ENCODE data around the gene PRDM12. TPM values are rescaled to one million over a fixed set of nuclear protein-coding genes. Genes with fewer than 3 reads are reported as not detected.

PRDM12 gene
- total and polyA plus RNA-seq, 2 of the 8 experiments (the other 6 are each of a cell fraction or from before 2014, with no cell fraction given), result 0.14 to 0.22 TPM

- Histone ChIP-seq H3K27me3 (replicated peaks in 1 of 4; ENCODE audit: control insufficient read depth in 3 of 4, extremely low read depth in 1 of 4, insufficient read depth in 3 of 4, low read length in 3 of 4) (no peaks in the 10 kb centered on the region), H4K8ac (ENCODE audit: extremely low read depth, insufficient read depth, low read length) (no peak overlapping the region), H3K4ac (replicated peaks; ENCODE audit: insufficient read length, low read depth, low read length) (no peak overlapping the region), H2BK12ac (ENCODE audit: low read depth, low read length) (no peak overlapping the region), H2BK15ac (ENCODE audit: low read length) (no peak overlapping the region), H3K4me2 (ENCODE audit: insufficient read depth in 1 of 2, low read depth in 2 of 2, low read length in 2 of 2) (no peak overlapping the region), H3K9me3 (ENCODE audit: insufficient read depth in 2 of 2, low read depth in 1 of 2, low read length in 1 of 2) (no peaks in the 10 kb centered on the region), H3K4me1 (replicated peaks in 1 of 4; ENCODE audit: control insufficient read depth in 3 of 4, insufficient read depth in 4 of 4, low read length in 3 of 4) (no peaks in the 10 kb centered on the region; a peak in 1 of 7 replicates), H2AFZ (ENCODE audit: low read length) (no peak overlapping the region), H3K18ac (ENCODE audit: extremely low read depth, low read length) (no peak overlapping the region), H3K79me1 (ENCODE audit: low read depth, low read length) (peaks cover 7% of the 10 kb centered on the region), H3K23me2 (ENCODE audit: low read depth, low read length) (no peaks in the 10 kb centered on the region), H3K4me3 (ENCODE audit: extremely low read depth in 1 of 4, insufficient read depth in 2 of 4, low read depth in 3 of 4, low read length in 4 of 4) (no peak overlapping the region), H3K9ac (replicated peaks in 1 of 4; ENCODE audit: extremely low read depth in 1 of 4, low read depth in 3 of 4, low read length in 3 of 4) (no peak overlapping the region), H2BK120ac (replicated peaks; ENCODE audit: low read depth, low read length) (no peak overlapping the region), H4K91ac (replicated peaks; ENCODE audit: insufficient read length, low read length) (no peak overlapping the region), H3K79me2 (ENCODE audit: control insufficient read depth in 1 of 2, insufficient read depth in 2 of 2, low read length in 2 of 2) (peaks cover 0 to 68% of the 10 kb centered on the region in 2 experiments; a peak in 3 of 4 replicates), H3K56ac (replicated peaks; ENCODE audit: insufficient read length, low read depth, low read length) (no peak overlapping the region), H3K23ac (ENCODE audit: insufficient read length) (no peak overlapping the region), H4K5ac (ENCODE audit: insufficient read length, low read depth, low read length) (no peak overlapping the region), H2BK5ac (ENCODE audit: low read depth, low read length) (no peak overlapping the region), H2AK5ac (ENCODE audit: low read depth, low read length) (no peak overlapping the region), H3K36me3 (ENCODE audit: control insufficient read depth in 2 of 4, insufficient read depth in 4 of 4, low read length in 3 of 4) (no peaks in the 10 kb centered on the region; a peak in 1 of 8 replicates), H3K14ac (ENCODE audit: insufficient read length) (no peak overlapping the region), H4K20me1 (replicated peaks in 1 of 2; ENCODE audit: control insufficient read depth in 1 of 2, insufficient read depth in 2 of 2, low read length in 2 of 2) (peaks cover 0 to 8% of the 10 kb centered on the region in 2 experiments), H3K27ac (ENCODE audit: low read depth, low read length) (no peak overlapping the region), H2BK20ac (ENCODE audit: low read length) (no peak overlapping the region)
- ChIA-PET POLR2A (ENCODE audit: partially characterized antibody) (no interaction called here), CTCF (ENCODE audit: partially characterized antibody) (interaction anchor here (1.0 to 2.2 kb wide), 2 partner anchors 14 to 143 kb away, joined by 3 to 7 read pairs; no protein-coding TSS in a partner anchor)
- 95% methylated on average over 10 of the region's 10 CpGs; no CpG with 5 or more reads in 1 of the 2 experiments for WGBS, 2 experiments (ENCODE audit: extremely low coverage in 1 of 2, insufficient coverage in 1 of 2, insufficient read length in 1 of 2, insufficient replicate concordance in 2 of 2, low coverage in 1 of 2, low lambda C conversion rate in 2 of 2, missing lambda C conversion rate in 1 of 2)
- FAIRE-seq, result no peak
- no peak for DNase-seq (ENCODE audit: low read depth in 1 of 2, low spot score in 2 of 2)
- TF ChIP-seq TEAD4 (IDR thresholded peaks at IDR 0.05; ENCODE audit: low read depth, low read length), result no peak
- TF ChIP-seq JUN (IDR thresholded peaks at IDR 0.05; ENCODE audit: low read depth, low read length), result no peak
- TF ChIP-seq GABPA (IDR thresholded peaks at IDR 0.05; ENCODE audit: borderline replicate concordance, insufficient read depth, low read length), result no peak
- TF ChIP-seq TAF7 (optimal IDR thresholded peaks at IDR 0.05; ENCODE audit: borderline replicate concordance, low read depth, low read length), result no peak
- no peak for TF ChIP-seq HDAC6 (IDR thresholded peaks at IDR 0.05; ENCODE audit: low read depth, low read length)
- TF ChIP-seq JUND (IDR thresholded peaks at IDR 0.05; ENCODE audit: low read length), result no peak
- TF ChIP-seq SP2 (IDR thresholded peaks at IDR 0.05; ENCODE audit: low read length), result no peak
- no peak for TF ChIP-seq POLR2A (IDR thresholded peaks at IDR 0.05; ENCODE audit: control extremely low read depth in 1 of 2, low read depth in 2 of 2, low read length in 2 of 2)
- TF ChIP-seq CTCF (IDR thresholded peaks at IDR 0.05; ENCODE audit: control extremely low read depth in 1 of 3, insufficient read depth in 1 of 3, low read depth in 1 of 3, low read length in 3 of 3), result no peak
- no peak for TF ChIP-seq RXRA (IDR thresholded peaks at IDR 0.05; ENCODE audit: insufficient read depth, low read depth, low read length)
- TF ChIP-seq POU5F1 (IDR thresholded peaks at IDR 0.05; ENCODE audit: low read depth, low read length), result no peak
- TF ChIP-seq HDAC2 (IDR thresholded peaks at IDR 0.05; ENCODE audit: borderline replicate concordance in 1 of 2, low read depth in 2 of 2, low read length in 2 of 2), result no peak
Measured at GRCh38 chr9:130720762-130721161, 56.4 kb downstream of the PRDM12 start.
